Cardiac fibroblast (primary cell): ENCODE data around the gene CLDN2.

Experiments
- DNase-seq, 2 donors: peaks; one replicate each; pipeline versions ENCODE4 v3.0.0 to v3.0.0-alpha.2; 2010; ENCODE audit warnings: low read depth in 2 of 2
- H3K4me3 ChIP-seq, 2 donors: replicated peaks in 1 of 2; 1 replicate in 1 of 2; 2 replicates in 1 of 2; pipeline ENCODE4 v1.5.1; 2011; ENCODE audit warnings: low read depth in 2 of 2, low read length in 2 of 2, mild to moderate bottlenecking in 2 of 2, moderate library complexity in 1 of 2
- CTCF ChIP-seq: IDR thresholded peaks from one replicate; pipeline ENCODE4 v1.5.1; 2011; ENCODE audit warnings: low read depth, mild to moderate bottlenecking, low read length, inconsistent platforms

Gene CLDN2

DNA sequence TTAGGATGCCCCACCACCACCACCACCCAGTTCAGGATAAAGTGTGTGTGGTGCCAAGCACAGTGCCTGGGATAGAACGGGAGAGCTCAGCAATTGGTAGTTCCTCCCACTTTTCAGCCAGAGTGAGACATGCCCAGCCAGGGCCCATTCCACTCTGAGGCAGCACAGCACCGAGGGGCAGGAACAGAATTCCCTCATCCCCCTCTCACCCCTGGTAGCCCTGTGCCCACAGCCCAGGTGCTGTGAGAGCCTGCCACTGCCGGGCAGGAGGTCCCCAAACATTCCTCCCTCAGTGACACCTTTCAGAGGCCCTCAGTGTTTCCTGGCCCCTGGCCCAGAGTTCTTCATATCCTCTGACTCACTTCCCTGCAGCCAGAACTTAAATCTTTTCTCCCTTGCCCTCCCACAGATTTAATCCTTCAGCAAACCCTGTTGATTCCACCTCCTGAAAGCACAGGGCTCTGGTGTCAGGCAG lies 25.2 kb upstream of the CLDN2 start:
- DNase-seq = peak; percentile 73 to 79
- no peak overlapping the region for H3K4me3 ChIP-seq
- no peak for TF ChIP-seq CTCF

GRCh38 chrX:106897259-106897658 lies 22.9 kb upstream of the CLDN2 start:
- H3K4me3 ChIP-seq = no peak overlapping the region
- peak; percentile 40 to 81 for DNase-seq
- TF ChIP-seq CTCF = no peak

- TF ChIP-seq CTCF = peak; percentile 32
- H3K4me3 ChIP-seq = no peak overlapping the region
- DNase-seq = peak; percentile 73 to 74
Measured at GRCh38 chrX:106898462-106898861, 21.7 kb upstream of the CLDN2 start.

DNA sequence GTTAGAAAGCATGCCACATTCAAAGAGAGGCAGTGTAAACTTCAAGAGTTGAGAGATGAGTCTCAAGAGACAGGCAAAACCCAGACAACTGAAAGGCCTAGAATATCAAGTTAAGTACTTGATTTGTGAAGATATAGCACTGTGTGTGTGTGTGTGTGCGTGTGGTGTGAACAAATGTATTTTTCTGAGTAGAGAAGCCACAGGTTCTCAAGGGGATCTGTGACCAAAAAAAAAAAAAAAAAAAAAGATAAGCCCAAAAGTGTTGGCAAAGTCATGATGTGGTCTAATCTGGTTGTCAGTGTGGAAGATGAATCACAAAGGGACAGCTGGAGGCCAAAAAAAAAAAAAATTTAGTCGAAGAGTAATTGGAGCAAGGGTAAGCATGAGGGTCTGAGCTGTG lies 20.9 kb upstream of the CLDN2 start:
- no peak for TF ChIP-seq CTCF
- no peak for DNase-seq
- H3K4me3 ChIP-seq = no peak overlapping the region

DNA sequence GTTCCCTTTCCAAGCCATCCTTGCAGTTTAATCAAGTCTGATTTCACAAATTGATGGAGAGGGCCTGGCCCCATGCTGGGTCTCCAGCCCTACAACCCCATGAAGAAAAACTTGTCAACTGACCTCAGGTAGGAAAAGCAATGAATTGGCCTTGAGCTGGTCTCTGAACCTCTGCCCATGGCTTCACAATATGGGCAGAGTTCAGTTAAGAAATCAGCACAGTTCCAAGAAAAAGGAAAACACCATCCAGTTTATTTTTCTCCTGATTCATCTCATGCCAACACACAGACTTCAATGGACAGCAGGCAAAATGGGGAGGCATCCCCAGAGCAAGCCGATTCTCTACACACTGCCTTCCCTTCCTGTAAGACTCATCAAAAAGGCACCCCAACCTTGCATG lies 20.4 kb upstream of the CLDN2 start:
- no peak for DNase-seq
- no peak overlapping the region for H3K4me3 ChIP-seq
- no peak for TF ChIP-seq CTCF

GRCh38 chrX:106901341-106901740 lies 18.9 kb upstream of the CLDN2 start:
- TF ChIP-seq CTCF = no peak
- no peak for DNase-seq
- H3K4me3 ChIP-seq = no peak overlapping the region

DNA sequence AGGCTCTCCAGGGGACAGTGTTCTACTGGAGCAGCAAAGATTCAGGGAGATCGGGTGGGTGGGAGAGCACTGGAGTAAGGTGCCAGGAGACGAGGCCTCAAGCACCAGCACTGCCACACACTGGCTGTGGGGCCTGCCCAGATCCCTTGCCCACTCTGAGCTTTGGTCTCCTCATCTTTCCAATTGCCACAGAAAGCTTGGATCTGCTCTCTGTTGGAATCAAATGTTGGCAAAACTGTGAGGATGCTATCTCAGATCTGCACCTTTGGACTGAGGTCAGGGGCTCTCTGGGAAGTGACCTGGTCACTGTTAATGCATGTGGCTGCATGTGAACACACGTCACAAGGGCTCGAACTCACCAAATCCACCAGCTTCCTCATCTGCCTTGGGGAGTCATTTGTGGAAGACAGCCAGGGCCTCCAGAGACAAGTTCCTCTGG lies 18.4 kb upstream of the CLDN2 start:
- TF ChIP-seq CTCF = no peak
- no peak overlapping the region for H3K4me3 ChIP-seq
- no peak for DNase-seq
